Activated CD4-positive, alpha-beta T cell treated with anti-CD3 and anti-CD28 coated beads, Interleukin-2, amount 50 U/mL, for 24 hours (primary cell): ENCODE measurements around the gene CCDC197.

Source experiments
- DNase-seq, 2 donors: peaks; one replicate each; pipeline ENCODE4 v3.0.0-alpha.2; 2020; ENCODE audit warnings: low read depth in 1 of 2, low spot score in 1 of 2

CCDC197 gene

DNA sequence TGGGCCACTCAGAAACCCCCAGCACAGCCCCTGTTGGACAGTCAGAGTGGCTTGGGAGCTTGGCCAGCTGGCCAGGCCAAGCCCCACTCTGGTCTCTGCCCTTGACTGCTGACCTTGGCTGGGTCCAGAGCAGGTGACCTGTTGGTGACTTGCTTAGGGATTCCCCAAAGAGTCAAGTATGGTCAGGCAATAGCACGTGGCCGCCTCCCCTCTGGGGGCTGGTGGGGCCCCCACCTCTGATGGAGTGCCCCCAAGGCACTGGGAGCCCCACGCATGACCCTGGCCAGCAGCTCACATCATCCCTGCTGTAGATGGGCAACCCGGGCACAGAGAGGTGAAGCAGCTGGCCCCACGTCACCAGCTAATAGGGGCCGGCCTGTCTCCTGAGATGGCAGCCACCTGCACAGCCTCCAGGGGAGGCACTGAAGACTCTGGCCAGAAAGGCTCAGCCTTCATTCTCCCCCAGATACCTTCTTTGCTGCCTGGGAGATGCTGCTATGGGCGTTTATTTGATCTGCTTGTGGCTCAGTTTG, 1.8 kb downstream of the CCDC197 start:
- no peak for DNase-seq

DNA sequence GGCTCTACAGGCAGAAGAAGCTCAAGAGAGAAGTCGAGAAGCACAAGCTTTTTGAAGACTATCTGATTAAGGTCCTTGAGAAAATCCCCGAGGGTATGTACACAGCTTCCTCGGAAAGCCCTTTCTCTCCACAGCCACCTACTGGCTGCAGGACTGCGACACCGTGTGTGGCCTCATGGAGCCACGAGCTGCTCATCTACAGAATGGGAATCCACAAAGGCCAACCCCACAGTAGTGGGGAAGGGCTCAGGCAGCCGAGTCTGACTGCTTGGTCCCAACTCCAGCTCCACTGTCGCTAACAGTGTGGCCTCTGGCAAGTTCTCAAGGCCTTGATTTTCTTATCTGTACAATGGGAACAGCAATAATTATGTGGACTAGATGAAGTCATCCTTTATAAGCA, 2.5 kb downstream of the CCDC197 start:
- DNase-seq = no peak

GRCh38 chr14:94000267-94000666, 3.2 kb downstream of the CCDC197 start:
- no peak for DNase-seq

GRCh38 chr14:94001016-94001415, 3.9 kb downstream of the CCDC197 start:
- no peak for DNase-seq

DNA sequence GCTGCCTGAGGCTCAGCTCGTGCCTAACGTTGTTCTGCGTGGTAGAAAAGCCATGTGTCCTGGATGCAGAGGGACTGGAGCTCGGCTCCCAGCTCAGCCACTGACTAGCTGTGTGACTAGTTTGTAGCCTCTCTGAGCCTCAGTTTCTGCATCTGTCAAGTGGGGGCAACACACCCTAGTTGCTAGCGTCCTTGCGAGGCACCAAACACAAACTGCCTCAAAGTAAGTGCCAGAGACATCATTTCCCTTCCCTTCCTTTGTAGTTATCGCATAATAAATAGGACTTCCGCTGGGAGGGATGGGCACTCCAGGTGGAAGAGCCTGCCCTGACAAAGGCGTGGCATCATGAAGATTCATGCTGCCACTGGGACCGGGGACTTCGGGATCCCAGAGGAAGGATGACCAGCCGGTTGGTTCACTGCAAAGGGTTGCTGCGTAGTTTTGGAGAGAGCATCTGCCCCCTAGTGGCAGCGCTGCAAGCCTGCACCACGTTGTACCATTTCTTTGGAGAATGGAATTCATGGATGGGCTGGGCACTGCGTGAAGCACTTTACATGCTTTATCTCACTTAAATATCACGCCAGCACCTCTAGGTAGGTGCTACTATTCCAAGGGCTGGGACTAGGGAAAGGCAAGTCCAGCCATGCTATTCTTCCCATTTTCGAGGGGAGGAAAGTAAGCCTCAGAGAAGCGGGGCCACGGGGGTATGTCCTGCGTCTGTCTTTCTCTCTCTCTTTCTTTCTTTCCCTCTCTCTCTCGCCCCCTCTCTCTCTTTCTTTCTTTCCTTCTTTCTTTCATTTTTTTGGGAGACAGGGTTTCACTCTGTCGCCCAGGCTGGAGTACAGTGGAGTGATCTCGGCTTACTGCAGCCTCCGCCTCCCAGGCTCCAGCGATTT, 4.6 kb downstream of the CCDC197 start:
- DNase-seq = peak; percentile 47 to 65

DNA sequence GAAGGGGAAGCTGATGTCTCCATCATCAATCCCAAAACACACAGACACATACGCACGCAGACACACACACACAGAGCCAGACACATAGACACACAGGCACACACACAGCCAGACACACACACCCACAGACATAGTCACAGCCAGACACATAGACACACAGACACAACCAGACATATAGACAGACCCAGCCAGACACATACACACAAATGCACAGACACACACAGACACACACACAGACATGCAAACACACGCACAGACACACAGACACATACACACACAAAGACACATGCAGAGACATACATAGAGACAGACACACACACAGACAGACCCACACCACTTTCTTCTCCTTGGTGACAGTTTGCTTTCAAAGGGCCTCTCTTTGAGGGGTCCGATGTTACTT, 6.3 kb downstream of the CCDC197 start:
- no peak for DNase-seq

DNA sequence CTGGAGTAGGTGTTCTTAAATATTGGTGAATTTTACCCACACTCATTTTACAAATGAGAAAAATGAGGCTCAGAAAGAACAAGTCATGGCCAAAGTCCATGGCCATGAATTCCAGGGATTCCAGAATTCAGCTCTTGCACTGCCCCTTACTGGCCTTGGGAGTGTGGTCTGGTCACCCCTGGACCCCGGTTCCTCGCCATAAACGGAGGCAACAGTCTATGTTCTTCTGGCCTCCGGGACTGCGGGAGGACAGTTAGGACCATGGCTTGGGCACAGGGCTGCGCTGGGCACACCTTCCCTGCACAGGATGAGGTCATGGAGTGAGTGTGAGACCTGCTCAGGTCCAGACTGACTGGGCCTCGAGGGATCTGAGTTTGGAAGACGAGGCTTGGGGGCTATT, 6.9 kb downstream of the CCDC197 start:
- DNase-seq = no peak

DNA sequence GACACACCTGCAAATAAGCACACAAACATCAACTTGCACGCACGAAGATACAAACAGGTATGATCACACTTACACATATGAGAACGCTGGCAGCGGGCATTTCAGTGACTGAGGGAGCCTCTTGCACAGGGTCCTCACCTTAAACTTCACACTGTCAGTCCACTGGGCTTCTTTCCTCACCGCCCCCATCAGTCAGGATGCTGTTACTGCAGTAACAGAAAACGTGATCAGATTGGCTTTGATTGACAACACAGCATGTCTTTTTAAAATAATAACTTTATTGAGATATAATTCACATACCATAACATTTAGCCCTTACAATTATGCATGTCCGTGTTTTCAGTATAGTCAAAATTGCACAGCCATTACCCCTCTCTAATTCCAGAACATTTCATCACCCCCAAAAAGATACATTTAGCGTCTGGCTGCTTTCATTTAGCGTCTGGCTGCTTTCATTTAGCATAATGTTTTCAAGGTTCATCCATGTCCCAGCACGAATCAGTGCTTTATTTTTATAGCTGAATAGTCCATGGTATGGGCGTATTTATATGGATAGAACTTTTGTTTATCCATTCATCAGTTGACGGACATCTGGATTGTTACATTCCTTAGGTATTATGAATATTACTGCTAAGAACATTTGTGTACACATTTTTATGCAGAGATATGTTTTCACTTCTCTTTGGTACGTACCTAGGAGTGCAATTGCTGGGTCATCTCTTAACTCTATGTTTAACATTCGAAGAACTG, 8.4 kb downstream of the CCDC197 start:
- no peak for DNase-seq

GRCh38 chr14:94008234-94008633, 11.1 kb downstream of the CCDC197 start:
- no peak for DNase-seq

DNA sequence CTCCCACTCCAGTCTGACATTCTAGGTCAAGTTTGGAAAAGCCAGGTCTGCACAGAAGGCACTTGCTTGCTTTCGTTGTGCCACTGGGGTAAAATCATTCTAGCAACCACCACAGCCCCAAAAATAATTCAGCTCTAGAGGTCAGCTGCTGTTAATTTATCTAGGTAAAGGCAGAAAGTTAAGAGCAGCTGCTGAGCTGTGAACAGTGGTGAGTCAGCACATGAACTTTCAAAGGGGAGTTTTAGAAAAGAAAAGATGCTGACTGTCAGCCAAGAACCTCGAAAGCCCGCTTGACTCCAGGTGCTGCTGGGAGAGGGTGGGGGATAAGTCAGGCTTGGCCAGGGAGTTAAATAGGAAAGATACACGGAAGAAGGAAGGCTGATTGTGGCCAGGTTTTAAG, 12.7 kb downstream of the CCDC197 start:
- no peak for DNase-seq

DNA sequence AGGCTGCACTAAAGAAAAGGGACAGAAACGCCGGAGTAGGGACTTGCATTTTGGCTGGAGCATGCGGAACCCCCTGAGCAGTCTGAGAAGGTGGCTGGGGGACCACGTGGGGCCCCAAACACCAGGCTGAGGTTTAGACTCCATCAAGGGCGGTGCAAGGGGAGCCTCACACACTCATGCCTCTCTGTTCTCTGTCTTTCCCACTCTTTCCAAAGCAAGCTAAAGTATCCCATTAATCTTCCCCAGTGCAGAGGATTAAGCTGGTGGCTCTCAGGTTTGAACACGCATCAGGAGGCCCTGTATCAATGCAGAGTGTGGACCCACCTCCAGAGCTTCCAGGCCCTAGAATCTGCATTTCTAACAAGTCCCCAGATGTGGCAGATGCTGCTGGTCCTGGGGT, 13.5 kb downstream of the CCDC197 start:
- no peak for DNase-seq

DNA sequence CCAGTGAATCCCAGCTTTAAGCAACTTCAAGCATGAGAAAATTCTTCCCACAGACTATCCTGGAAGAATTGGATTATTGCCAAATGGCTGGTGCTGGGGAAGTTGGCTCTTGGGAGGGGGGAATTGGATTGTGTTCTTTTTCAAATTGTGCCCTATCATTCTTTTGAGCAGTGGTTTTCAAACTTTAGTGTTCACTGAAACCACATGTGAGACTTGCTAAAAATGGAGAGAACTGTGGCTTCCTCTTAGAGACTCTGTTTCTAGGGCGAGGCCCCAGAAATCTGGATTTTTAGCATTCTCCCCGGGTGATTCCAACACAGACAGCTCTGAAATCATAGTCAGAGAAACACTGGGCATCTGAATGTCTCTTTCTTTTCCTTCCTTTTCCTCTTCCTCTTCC, 14.7 kb downstream of the CCDC197 start:
- no peak for DNase-seq

GRCh38 chr14:94014382-94014781, 17.3 kb downstream of the CCDC197 start:
- DNase-seq = no peak

DNA sequence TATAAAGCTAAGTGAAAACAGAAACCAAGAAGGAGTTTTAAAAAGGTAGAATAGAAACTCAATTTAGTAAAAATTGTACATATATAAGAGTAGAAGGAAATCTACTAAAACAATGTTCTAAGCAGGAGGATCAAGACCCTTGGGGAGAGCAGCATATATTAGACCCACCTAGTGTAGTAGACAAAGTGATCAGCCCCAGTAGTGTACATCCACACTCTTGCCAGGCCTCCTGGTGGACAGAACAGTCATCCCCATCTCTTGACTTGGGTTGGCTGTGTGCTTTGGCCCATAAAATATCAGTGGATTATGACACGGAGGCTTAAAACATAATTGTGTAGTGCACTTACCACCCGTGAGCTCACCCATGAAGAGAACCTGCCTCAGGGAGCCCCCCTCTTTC, 18.1 kb downstream of the CCDC197 start:
- DNase-seq = no peak

- no peak for DNase-seq
These were observed 19.4 kb downstream of the CCDC197 start for GRCh38 chr14:94016446-94016976.

DNA sequence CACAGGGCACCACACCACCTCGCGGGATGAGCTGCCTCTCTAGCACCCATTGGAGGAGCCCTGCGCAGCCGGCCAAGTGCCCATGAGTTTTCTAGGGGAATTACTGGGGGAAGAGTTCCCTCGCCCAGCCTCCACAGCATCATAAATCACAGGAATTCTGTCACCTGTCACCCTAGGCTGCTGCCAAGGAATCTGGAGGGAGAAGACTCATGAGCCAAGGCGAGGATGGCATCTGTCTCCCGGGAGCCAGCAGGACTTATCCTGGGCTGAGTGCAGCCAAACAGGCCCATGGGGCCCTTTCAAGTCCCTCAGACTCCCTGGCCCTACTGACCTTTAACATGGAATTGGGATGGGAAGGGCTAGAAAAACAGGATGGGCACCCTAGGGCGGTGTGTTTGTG, 21.2 kb downstream of the CCDC197 start:
- no peak for DNase-seq

DNA sequence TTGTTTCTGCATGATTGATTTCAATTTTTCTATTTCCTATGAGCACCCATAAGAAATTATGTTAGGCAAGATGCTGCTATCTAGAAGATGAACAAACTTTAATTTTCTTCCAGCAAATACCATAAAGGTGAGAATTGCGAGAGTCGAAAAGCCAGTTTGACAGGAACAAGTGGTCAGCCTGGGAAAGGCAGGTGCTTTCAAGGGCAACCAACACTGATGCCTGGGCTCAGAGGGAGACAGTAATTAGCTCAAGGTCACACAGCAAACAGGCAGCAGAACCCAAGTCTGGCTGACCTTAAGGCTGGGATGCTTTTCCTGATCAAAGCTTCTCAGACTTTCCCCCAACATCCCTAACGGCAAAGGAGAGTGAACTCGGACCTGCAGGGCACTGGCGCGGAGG, 22.2 kb downstream of the CCDC197 start:
- DNase-seq = no peak

DNA sequence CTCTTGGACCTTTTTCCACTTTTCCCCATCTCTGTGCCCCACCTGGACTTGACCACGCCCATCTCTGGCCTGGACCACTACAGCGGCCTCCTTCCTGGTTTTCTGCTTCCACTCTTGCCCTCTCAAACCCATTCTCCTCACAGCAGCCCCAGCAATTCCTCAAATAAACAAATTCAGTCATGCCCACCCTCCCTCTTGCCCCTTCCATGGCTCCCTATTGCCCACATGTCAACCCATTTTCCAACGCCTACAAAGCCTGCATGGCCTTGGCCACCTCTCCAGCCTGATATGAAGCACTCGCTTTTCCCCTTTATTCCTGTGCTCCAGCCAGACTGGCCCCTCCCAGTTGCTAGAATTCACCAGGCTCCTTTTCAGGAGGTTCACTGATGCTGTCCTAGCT, 23.2 kb downstream of the CCDC197 start:
- DNase-seq = no peak

DNA sequence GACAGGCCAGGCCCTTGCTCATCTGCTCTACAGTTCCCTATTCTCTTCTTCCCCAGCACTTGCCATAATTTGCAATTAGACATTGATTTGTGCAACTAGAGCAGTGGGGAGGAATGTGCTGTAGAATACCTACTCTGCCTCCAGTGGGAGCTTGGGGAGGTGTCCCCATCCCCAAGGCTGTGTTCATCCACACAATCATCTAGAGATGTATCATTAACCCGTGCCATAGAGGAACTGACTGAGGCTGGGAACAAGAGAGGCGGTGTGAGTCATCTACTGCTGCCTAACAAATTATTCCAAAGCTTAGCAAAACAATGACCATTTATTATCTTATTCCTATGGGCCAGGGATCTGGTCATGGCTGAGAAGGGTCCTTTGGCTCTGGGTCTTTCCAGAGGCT, 23.9 kb downstream of the CCDC197 start:
- no peak for DNase-seq

DNA sequence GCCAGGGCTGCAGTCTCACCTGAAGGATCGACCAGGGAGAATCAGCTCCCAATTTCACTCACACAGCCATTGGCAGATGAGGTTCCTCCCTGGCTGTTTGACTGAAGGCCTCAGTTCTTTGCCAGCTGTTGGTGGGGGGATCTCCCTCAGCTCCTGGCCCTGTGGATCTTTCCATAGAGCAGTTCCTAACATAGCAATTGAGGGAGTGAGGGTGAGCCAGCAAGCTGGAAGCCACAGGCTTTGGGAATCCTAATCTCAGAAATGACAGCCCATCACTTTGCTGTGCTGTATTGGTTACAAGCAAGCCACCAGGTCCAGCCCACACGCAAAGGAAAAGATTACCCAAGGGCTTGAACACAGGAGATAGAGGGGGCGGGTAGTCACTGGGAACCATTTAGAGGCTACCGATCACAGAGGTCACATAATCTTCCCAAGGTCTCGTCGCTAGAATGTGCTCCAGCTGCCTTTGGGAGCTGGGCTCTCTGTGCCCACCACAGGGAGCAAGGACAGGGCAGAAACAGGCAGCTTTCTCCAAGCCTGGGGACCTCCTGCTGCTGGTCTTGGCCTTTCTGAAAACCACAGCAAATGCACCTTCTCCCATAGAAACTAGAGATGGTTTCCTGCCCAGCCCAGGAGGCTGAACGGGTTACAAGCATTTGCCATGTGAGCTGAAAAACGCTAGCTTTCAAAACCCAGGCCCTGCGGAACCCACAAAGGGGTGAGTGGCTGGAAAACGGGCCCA, 24.5 kb downstream of the CCDC197 start:
- DNase-seq = no peak
